Measurements from ENCODE around the gene BOLA3. TPM values are rescaled to one million over a fixed set of nuclear protein-coding genes. Genes with fewer than 3 reads are reported as not detected.
"Not testable (repeated sequence)": the region's sequence is repeated elsewhere in the genome, so short reads cannot be mapped to it uniquely, and the experiment has no call there.

The BOLA3 gene
- polyA plus RNA-seq, 1 donor from 2014 or later: 89.1 TPM

DNA sequence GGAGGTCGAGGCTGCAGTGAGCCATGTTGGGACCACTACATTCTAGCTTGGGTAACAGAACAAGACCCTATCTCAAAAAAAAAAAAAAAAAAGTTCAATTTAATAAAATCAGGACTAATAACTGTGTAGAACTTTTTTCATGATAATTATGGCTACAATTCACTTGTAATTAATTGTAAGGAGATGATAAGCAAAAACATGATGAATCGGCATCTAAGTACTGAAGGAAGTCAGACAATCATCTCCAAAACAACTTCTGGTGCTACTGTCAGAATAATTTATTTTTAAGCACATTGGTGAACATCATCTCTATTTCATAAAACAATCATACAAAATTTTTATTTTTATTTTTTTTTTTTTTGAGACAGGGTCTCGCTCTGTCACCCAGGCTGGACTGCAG is 41.0 kb upstream of the BOLA3 start:
- no peaks in the 10 kb centered on the region for H3K36me3 ChIP-seq (ENCODE audit: insufficient read depth, low read length)
- H3K27me3 ChIP-seq (ENCODE audit: insufficient read depth, low read depth, low read length): no peaks in the 10 kb centered on the region
- no peaks in the 10 kb centered on the region for H3K79me2 ChIP-seq (replicated peaks; ENCODE audit: insufficient read depth, low read length)
- H3K4me2 ChIP-seq (ENCODE audit: low read length): no peak overlapping the region
- no peaks in the 10 kb centered on the region for H4K20me1 ChIP-seq (ENCODE audit: insufficient read depth)
- H3K9ac ChIP-seq (ENCODE audit: low read length): no peak overlapping the region
- H3K9me2 ChIP-seq (ENCODE audit: insufficient read depth, low read length): no peaks in the 10 kb centered on the region
- no peak for TF ChIP-seq EZH2 (IDR thresholded peaks at IDR 0.05; ENCODE audit: borderline replicate concordance, insufficient read depth, low read length, poor library complexity, severe bottlenecking)
- TF ChIP-seq, protein P1, sequence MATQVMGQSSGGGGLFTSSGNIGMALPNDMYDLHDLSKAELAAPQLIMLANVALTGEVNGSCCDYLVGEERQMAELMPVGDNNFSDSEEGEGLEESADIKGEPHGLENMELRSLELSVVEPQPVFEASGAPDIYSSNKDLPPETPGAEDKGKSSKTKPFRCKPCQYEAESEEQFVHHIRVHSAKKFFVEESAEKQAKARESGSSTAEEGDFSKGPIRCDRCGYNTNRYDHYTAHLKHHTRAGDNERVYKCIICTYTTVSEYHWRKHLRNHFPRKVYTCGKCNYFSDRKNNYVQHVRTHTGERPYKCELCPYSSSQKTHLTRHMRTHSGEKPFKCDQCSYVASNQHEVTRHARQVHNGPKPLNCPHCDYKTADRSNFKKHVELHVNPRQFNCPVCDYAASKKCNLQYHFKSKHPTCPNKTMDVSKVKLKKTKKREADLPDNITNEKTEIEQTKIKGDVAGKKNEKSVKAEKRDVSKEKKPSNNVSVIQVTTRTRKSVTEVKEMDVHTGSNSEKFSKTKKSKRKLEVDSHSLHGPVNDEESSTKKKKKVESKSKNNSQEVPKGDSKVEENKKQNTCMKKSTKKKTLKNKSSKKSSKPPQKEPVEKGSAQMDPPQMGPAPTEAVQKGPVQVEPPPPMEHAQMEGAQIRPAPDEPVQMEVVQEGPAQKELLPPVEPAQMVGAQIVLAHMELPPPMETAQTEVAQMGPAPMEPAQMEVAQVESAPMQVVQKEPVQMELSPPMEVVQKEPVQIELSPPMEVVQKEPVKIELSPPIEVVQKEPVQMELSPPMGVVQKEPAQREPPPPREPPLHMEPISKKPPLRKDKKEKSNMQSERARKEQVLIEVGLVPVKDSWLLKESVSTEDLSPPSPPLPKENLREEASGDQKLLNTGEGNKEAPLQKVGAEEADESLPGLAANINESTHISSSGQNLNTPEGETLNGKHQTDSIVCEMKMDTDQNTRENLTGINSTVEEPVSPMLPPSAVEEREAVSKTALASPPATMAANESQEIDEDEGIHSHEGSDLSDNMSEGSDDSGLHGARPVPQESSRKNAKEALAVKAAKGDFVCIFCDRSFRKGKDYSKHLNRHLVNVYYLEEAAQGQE (IDR thresholded peaks at IDR 0.05; ENCODE audit: borderline replicate concordance): no peak
- TF ChIP-seq POLR2AphosphoS5 (IDR thresholded peaks at IDR 0.05): no peak
- TF ChIP-seq SMC3 (conservative IDR thresholded peaks at IDR 0.05; ENCODE audit: poor library complexity): no peak
- TF ChIP-seq RAD21 (conservative IDR thresholded peaks at IDR 0.05): no peak
- no peak for TF ChIP-seq MXI1 (conservative IDR thresholded peaks at IDR 0.05; ENCODE audit: poor library complexity, severe bottlenecking)
- no peak for TF ChIP-seq TAF1 (IDR thresholded peaks at IDR 0.05; ENCODE audit: low read depth)
- TF ChIP-seq EP300 (conservative IDR thresholded peaks at IDR 0.05; ENCODE audit: poor library complexity, severe bottlenecking): no peak
- TF ChIP-seq, protein P2, sequence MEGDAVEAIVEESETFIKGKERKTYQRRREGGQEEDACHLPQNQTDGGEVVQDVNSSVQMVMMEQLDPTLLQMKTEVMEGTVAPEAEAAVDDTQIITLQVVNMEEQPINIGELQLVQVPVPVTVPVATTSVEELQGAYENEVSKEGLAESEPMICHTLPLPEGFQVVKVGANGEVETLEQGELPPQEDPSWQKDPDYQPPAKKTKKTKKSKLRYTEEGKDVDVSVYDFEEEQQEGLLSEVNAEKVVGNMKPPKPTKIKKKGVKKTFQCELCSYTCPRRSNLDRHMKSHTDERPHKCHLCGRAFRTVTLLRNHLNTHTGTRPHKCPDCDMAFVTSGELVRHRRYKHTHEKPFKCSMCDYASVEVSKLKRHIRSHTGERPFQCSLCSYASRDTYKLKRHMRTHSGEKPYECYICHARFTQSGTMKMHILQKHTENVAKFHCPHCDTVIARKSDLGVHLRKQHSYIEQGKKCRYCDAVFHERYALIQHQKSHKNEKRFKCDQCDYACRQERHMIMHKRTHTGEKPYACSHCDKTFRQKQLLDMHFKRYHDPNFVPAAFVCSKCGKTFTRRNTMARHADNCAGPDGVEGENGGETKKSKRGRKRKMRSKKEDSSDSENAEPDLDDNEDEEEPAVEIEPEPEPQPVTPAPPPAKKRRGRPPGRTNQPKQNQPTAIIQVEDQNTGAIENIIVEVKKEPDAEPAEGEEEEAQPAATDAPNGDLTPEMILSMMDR (IDR thresholded peaks at IDR 0.05; ENCODE audit: poor library complexity, severe bottlenecking): no peak
- H3K4me3 ChIP-seq (ENCODE audit: low read length): no peak overlapping the region
- H3F3A ChIP-seq (ENCODE audit: insufficient read depth, low read length, poor library complexity, severe bottlenecking): no peaks in the 10 kb centered on the region
- no peak overlapping the region for H2AFZ ChIP-seq (ENCODE audit: low read depth, low read length)
- no peaks in the 10 kb centered on the region for H3K9me3 ChIP-seq (ENCODE audit: low read length)
- no peak overlapping the region for H3K27ac ChIP-seq (ENCODE audit: low read length)

DNA sequence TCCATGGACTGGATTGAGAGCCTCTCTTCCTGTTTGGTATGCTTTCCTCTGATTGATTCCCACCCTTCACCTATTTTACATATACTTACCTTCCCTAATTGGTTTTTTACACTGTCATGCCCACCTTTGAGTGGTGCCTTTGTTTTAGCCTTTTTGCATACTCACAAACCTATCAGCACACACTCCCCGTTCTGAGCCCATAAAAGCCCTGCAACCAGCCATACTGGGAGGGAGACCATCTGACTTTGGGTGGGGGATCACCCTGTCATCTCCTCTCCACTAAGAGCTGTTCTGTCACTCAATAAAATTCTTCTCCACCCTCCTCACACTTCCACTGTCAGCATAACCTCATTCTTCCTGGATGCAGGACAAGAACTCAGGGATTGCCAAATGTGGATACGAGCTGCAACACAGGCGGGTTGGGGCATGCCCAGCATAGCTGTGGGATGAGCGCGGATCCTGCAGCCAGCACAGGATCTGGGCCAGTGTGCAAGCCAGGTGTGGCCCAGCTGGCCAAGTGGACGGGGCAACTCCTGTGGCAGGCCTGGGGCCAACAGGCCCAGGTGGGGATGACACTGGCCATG is 40.4 kb upstream of the BOLA3 start:
- H3K9me2 ChIP-seq (ENCODE audit: insufficient read depth, low read length): no peaks in the 10 kb centered on the region
- no peaks in the 10 kb centered on the region for H3K9me3 ChIP-seq (ENCODE audit: low read length)
- H3K4me3 ChIP-seq (ENCODE audit: low read length): no peak overlapping the region
- H2AFZ ChIP-seq (ENCODE audit: low read depth, low read length): no peak overlapping the region
- H3K4me2 ChIP-seq (ENCODE audit: low read length): no peak overlapping the region
- H3K79me2 ChIP-seq (replicated peaks; ENCODE audit: insufficient read depth, low read length): no peaks in the 10 kb centered on the region
- no peaks in the 10 kb centered on the region for H3F3A ChIP-seq (ENCODE audit: insufficient read depth, low read length, poor library complexity, severe bottlenecking)
- no peaks in the 10 kb centered on the region for H4K20me1 ChIP-seq (ENCODE audit: insufficient read depth)
- H3K36me3 ChIP-seq (ENCODE audit: insufficient read depth, low read length): no peaks in the 10 kb centered on the region
- no peak for TF ChIP-seq RAD21 (conservative IDR thresholded peaks at IDR 0.05)
- TF ChIP-seq SMC3 (conservative IDR thresholded peaks at IDR 0.05; ENCODE audit: poor library complexity): no peak
- TF ChIP-seq, protein P1 (IDR thresholded peaks at IDR 0.05; ENCODE audit: borderline replicate concordance): no peak
- no peak for TF ChIP-seq EZH2 (IDR thresholded peaks at IDR 0.05; ENCODE audit: borderline replicate concordance, insufficient read depth, low read length, poor library complexity, severe bottlenecking)
- TF ChIP-seq, protein P2 (IDR thresholded peaks at IDR 0.05; ENCODE audit: poor library complexity, severe bottlenecking): no peak
- TF ChIP-seq MXI1 (conservative IDR thresholded peaks at IDR 0.05; ENCODE audit: poor library complexity, severe bottlenecking): no peak
- TF ChIP-seq POLR2AphosphoS5 (IDR thresholded peaks at IDR 0.05): no peak
- TF ChIP-seq EP300 (conservative IDR thresholded peaks at IDR 0.05; ENCODE audit: poor library complexity, severe bottlenecking): no peak
- no peak for TF ChIP-seq TAF1 (IDR thresholded peaks at IDR 0.05; ENCODE audit: low read depth)
- no peak overlapping the region for H3K27ac ChIP-seq (ENCODE audit: low read length)
- no peak overlapping the region for H3K9ac ChIP-seq (ENCODE audit: low read length)
- H3K27me3 ChIP-seq (ENCODE audit: insufficient read depth, low read depth, low read length): no peaks in the 10 kb centered on the region

DNA sequence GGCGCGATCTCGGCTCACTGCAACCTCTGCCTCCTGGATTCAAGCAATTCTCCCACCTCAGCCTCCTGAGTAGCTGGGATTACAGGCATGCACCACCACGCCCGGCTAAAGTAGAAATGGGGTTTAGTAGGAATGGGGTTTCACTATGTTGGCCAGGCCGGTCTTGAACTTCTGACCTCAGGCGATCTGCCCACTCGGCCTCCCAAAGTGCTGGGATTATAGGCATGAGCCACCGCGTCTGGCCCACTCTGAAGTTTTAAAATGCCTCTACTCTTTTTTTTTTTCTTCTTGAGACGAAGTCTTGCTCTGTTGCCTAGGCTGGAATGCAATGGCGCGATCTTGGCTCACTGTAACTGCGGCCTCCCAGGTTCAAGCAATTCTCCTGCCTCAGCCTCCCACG is 39.0 kb upstream of the BOLA3 start:
- not testable (repeated sequence) for H4K20me1 ChIP-seq (ENCODE audit: insufficient read depth); H2AFZ ChIP-seq (ENCODE audit: low read depth, low read length); H3K27ac ChIP-seq (ENCODE audit: low read length); H3K9ac ChIP-seq (ENCODE audit: low read length); H3K36me3 ChIP-seq (ENCODE audit: insufficient read depth, low read length); H3K9me3 ChIP-seq (ENCODE audit: low read length); H3K4me3 ChIP-seq (ENCODE audit: low read length); H3K4me2 ChIP-seq (ENCODE audit: low read length); H3K9me2 ChIP-seq (ENCODE audit: insufficient read depth, low read length); H3K79me2 ChIP-seq (replicated peaks; ENCODE audit: insufficient read depth, low read length); H3K27me3 ChIP-seq (ENCODE audit: insufficient read depth, low read depth, low read length); H3F3A ChIP-seq (ENCODE audit: insufficient read depth, low read length, poor library complexity, severe bottlenecking)
